Measurements from ENCODE around the gene INHBB.

The INHBB gene

GRCh38 chr2:120394764-120395163, 48.8 kb downstream of the INHBB start:
- no peak for DNase-seq (ENCODE audit: low read depth in 2 of 3, low spot score in 1 of 3)

GRCh38 chr2:120395221-120396012, 49.5 kb downstream of the INHBB start:
- no peak for DNase-seq (ENCODE audit: low read depth in 2 of 3, low spot score in 1 of 3)

GRCh38 chr2:120396013-120396860, 50.3 kb downstream of the INHBB start:
- no peak for DNase-seq (ENCODE audit: low read depth in 2 of 3, low spot score in 1 of 3)

GRCh38 chr2:120396861-120397811, 51.2 kb downstream of the INHBB start:
- DNase-seq (ENCODE audit: low read depth in 2 of 3, low spot score in 1 of 3): no peak

- no peak for DNase-seq (ENCODE audit: low read depth in 2 of 3, low spot score in 1 of 3)
Observed at GRCh38 chr2:120398051-120398995, 52.4 kb downstream of the INHBB start.

GRCh38 chr2:120398996-120399888, 53.3 kb downstream of the INHBB start:
- DNase-seq (ENCODE audit: low read depth in 2 of 3, low spot score in 1 of 3): no peak

- no peak for DNase-seq (ENCODE audit: low read depth in 2 of 3, low spot score in 1 of 3)
Observed at GRCh38 chr2:120399889-120400240, 53.9 kb downstream of the INHBB start.

- DNase-seq (ENCODE audit: low read depth in 2 of 3, low spot score in 1 of 3): no peak
Observed at GRCh38 chr2:120400551-120400950, 54.6 kb downstream of the INHBB start.
